Suprapubic skin (tissue), 4 donors: Measurements from ENCODE around the gene ZNF532.

Source experiments
- CTCF ChIP-seq, 2 donors: fragments of 200-600 bp in 1 of 2; fragments of 450-650 bp in 1 of 2; sonication (generic) in 1 of 2; IDR thresholded peaks; one replicate each; pipeline ENCODE4 v1.5.1; 2016 to 2019; ENCODE audit warnings: antibody characterized with exemption in 2 of 2, mild to moderate bottlenecking in 1 of 2, moderate library complexity in 1 of 2
- EP300 ChIP-seq: sonication (generic); formaldehyde crosslinking; IDR thresholded peaks from one replicate; pipeline ENCODE4 v1.6.1; 2017; ENCODE audit warnings: antibody characterized with exemption
- POLR2A ChIP-seq, 2 donors: fragments of 450-650 bp; IDR thresholded peaks; one replicate each; pipeline ENCODE4 v1.6.1; 2017; ENCODE audit warnings: antibody characterized with exemption in 2 of 2, mild to moderate bottlenecking in 2 of 2, moderate library complexity in 2 of 2
- POLR2AphosphoS5 ChIP-seq, 3 donors: sonication (generic); formaldehyde crosslinking; IDR thresholded peaks; one replicate each; pipeline ENCODE4 v1.6.1; 2017; ENCODE audit warnings: antibody characterized with exemption in 3 of 3

- TF ChIP-seq CTCF (IDR thresholded peaks at IDR 0.05) (no peak), POLR2A (IDR thresholded peaks at IDR 0.05) (no peak), EP300 (no peak), POLR2AphosphoS5 (IDR thresholded peaks at IDR 0.05) (no peak)
Measured at GRCh38 chr18:58949031-58949430, 84.4 kb downstream of the ZNF532 start.
